Measurements from ENCODE around the gene ARHGAP4. TPM values are rescaled to one million over a fixed set of nuclear protein-coding genes. Genes with fewer than 3 reads are reported as not detected.

The ARHGAP4 gene
- total and polyA plus RNA-seq, 2 of the 4 experiments (the other 2 are of a cell fraction), result 0.18 to 0.72 TPM

DNA sequence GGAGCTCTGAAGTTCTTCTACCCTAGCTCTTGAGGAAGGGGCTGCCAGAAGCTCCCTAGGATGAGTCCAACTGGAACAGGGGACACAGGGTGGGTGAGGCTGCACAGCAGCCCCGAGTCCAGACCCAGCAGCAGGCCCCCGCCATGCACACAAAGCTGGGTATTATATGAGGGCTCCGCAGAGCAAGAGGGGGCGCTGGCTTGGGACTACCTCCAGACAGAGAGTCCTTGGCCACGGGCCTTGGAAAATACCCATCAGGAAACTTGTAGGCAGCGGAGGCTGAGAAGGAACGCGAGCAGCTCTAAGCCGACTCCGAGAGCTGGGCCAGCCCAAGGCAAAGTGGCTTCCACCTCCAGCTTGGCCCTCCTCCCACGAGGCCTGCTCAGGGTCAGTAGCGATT is 37.5 kb upstream of the ARHGAP4 start:
- Histone ChIP-seq H3K14ac (replicated peaks; ENCODE audit: low read depth, low read length) (no peak overlapping the region), H2BK20ac (ENCODE audit: low read depth, low read length) (no peak overlapping the region), H3K4me2 (ENCODE audit: low read depth, low read length) (no peak overlapping the region), H4K5ac (ENCODE audit: low read depth, low read length) (no peak overlapping the region), H2BK15ac (ENCODE audit: low read depth, low read length) (no peak overlapping the region), H3K9me1 (ENCODE audit: insufficient read depth, low read length) (peaks cover 9% of the 10 kb centered on the region; the same call in 1 of the 2 replicates), H2AK5ac (ENCODE audit: low read depth, low read length) (no peak overlapping the region), H4K20me1 (ENCODE audit: insufficient read depth, low read length) (peaks cover 59% of the 10 kb centered on the region), H4K91ac (ENCODE audit: insufficient read depth, low read depth, low read length) (no peak overlapping the region), H3K18ac (ENCODE audit: low read depth, low read length) (no peak overlapping the region), H4K8ac (ENCODE audit: low read depth in 2 of 2, low read length in 2 of 2) (no peak overlapping the region), H3K9ac (ENCODE audit: low read depth, low read length) (no peak overlapping the region), H3K36me3 (ENCODE audit: control insufficient read depth, insufficient read depth, low read length) (peaks cover 48% of the 10 kb centered on the region), H3K4me3 (ENCODE audit: insufficient read depth, low read depth, low read length) (no peak overlapping the region), H3K27ac (ENCODE audit: insufficient read depth, low read length) (no peak overlapping the region), H2AFZ (replicated peaks; ENCODE audit: low read length, poor library complexity) (no peak overlapping the region), H3K56ac (ENCODE audit: extremely low read depth, insufficient read depth, low read length) (no peak overlapping the region), H2BK120ac (ENCODE audit: low read depth, low read length) (no peak overlapping the region), H3K27me3 (ENCODE audit: control insufficient read depth, insufficient read depth, low read length) (no peaks in the 10 kb centered on the region), H2AK9ac (replicated peaks; ENCODE audit: low read depth, low read length, poor library complexity) (no peak overlapping the region), H3K4me1 (ENCODE audit: control insufficient read depth, insufficient read depth, low read length) (peaks cover 16% of the 10 kb centered on the region; the same call in 1 of the 2 replicates), H3K4ac (ENCODE audit: low read depth, low read length) (no peak overlapping the region), H3K79me1 (ENCODE audit: low read depth in 1 of 2, low read length in 2 of 2) (peaks cover 5 to 16% of the 10 kb centered on the region in 2 experiments; a peak in 3 of 4 replicates), H3K23ac (ENCODE audit: low read depth, low read length) (no peak overlapping the region), H3K9me3 (ENCODE audit: control insufficient read depth, insufficient read depth, low read length) (no peaks in the 10 kb centered on the region), H2BK5ac (ENCODE audit: low read depth, low read length, poor library complexity, severe bottlenecking) (no peak overlapping the region)
- ChIA-PET POLR2A (ENCODE audit: unreplicated experiment) (no interaction called here), CTCF (no interaction called here)
- dilution Hi-C loops (cut with HindIII; ENCODE audit: low sequenced_read_pairs, unreplicated experiment) (no loop called here), intact Hi-C loops (cut with micrococcal nuclease) (no loop called here), in situ Hi-C loops (cut with MboI; ENCODE audit: low sequenced_read_pairs) (loop anchor here (10.0 kb wide), 1 partner anchor 199 kb away; the partner anchor contains the start of gene PLXNB3)
- ATAC-seq (ENCODE audit: low read depth) (no peak), DNase-seq (no peak)
- BruUV-seq (replicated peaks), result no TSS peak
- 86% methylated on average over 4 of the region's 12 CpGs; no CpG with 5 or more reads in 1 of the 2 experiments for WGBS, 2 experiments (ENCODE audit: extremely low coverage in 2 of 2, insufficient read length in 1 of 2)
- no peak for TF ChIP-seq SMC3 (IDR thresholded peaks at IDR 0.05; ENCODE audit: low read depth, low read length)
- TF ChIP-seq CHD1 (IDR thresholded peaks at IDR 0.05; ENCODE audit: low read depth, low read length), result no peak
- no peak for TF ChIP-seq NFE2L2 (IDR thresholded peaks at IDR 0.05; ENCODE audit: low read depth, low read length)
- TF ChIP-seq USF2 (IDR thresholded peaks at IDR 0.05; ENCODE audit: low read depth, low read length), result no peak

Measured in IMR-90 (cell line).